MM.1S (cell line): ENCODE results near the gene SULF2.
A peak's percentile ranks its signal among the peaks of the same experiment; 100 is the strongest.

Experiments
- DNase-seq: peaks from one replicate; pipeline ENCODE4 v3.0.0-alpha.2; 2015
- H2AFZ ChIP-seq: fragments of 300-600 bp; sonication (generic); 2 replicates; pipeline ENCODE4 v1.6.0; 2016; ENCODE audit warnings: antibody characterized with exemption, low read length
- H3F3A ChIP-seq: fragments of 300-600 bp; sonication (generic); 2 replicates; pipeline ENCODE4 v1.6.1; 2016; ENCODE audit warnings: mild to moderate bottlenecking, antibody characterized with exemption, low read length, moderate library complexity, mixed read lengths; ENCODE audit not compliant: insufficient read depth
- H3K27ac ChIP-seq: fragments of 300-600 bp; sonication (generic); 2 replicates; pipeline ENCODE4 v1.5.1; 2016; ENCODE audit warnings: mild to moderate bottlenecking, low read length
- H3K27me3 ChIP-seq: fragments of 300-600 bp; sonication (generic); replicated peaks from 2 replicates; pipeline ENCODE4 v1.6.0; 2016; ENCODE audit warnings: low read length; ENCODE audit not compliant: insufficient read depth
- H3K36me3 ChIP-seq: fragments of 300-600 bp; sonication (generic); replicated peaks from 2 replicates; pipeline ENCODE4 v1.6.1; 2016; ENCODE audit warnings: mild to moderate bottlenecking, low read length, mixed read lengths; ENCODE audit not compliant: insufficient read depth
- H3K4me1 ChIP-seq: fragments of 300-600 bp; sonication (generic); 2 replicates; pipeline ENCODE4 v1.6.1; 2016; ENCODE audit warnings: low read length, mixed read lengths
- H3K4me2 ChIP-seq: fragments of 300-600 bp; sonication (generic); 2 replicates; pipeline ENCODE4 v1.6.0; 2016; ENCODE audit warnings: low read depth, low read length
- H3K4me3 ChIP-seq: fragments of 300-600 bp; sonication (generic); 2 replicates; pipeline ENCODE4 v1.5.1; 2016; ENCODE audit warnings: low read length, mixed read lengths
- H3K79me2 ChIP-seq: fragments of 300-600 bp; sonication (generic); 2 replicates; pipeline ENCODE4 v1.6.1; 2016; ENCODE audit warnings: mixed run types, low read length, mixed read lengths
- H3K9ac ChIP-seq: fragments of 300-600 bp; sonication (generic); 2 replicates; pipeline ENCODE4 v1.6.1; 2016; ENCODE audit warnings: low read length, mixed read lengths
- H3K9me2 ChIP-seq: fragments of 300-600 bp; sonication (generic); replicated peaks from 2 replicates; pipeline ENCODE4 v1.6.1; 2016; ENCODE audit warnings: mild to moderate bottlenecking, low read length, mixed read lengths; ENCODE audit not compliant: insufficient read depth
- H3K9me3 ChIP-seq: fragments of 300-600 bp; sonication (generic); replicated peaks from 2 replicates; pipeline ENCODE4 v1.6.1; 2016; ENCODE audit warnings: mild to moderate bottlenecking, low read length, mixed read lengths; ENCODE audit not compliant: insufficient read depth
- H4K20me1 ChIP-seq: fragments of 300-600 bp; sonication (generic); 2 replicates; pipeline ENCODE4 v1.6.1; 2016; ENCODE audit warnings: mild to moderate bottlenecking, low read length, moderate library complexity, mixed read lengths; ENCODE audit not compliant: insufficient read depth
- EZH2 ChIP-seq: fragments of 300-600 bp; sonication (generic); optimal IDR thresholded peaks from 2 replicates; pipeline ENCODE3; 2017; ENCODE audit warnings: low read depth, mild to moderate bottlenecking, antibody characterized with exemption, low read length, mixed read lengths
- EZH2phosphoT487 ChIP-seq: fragments of 300-600 bp; sonication (generic); IDR thresholded peaks from 2 replicates; pipeline ENCODE4 v1.6.1; 2018; ENCODE audit warnings: antibody characterized with exemption, low read length
- TF ChIP-seq, protein P1 (sequence below): fragments of 300-600 bp; sonication (generic); IDR thresholded peaks from 2 replicates; pipeline ENCODE4 v1.5.1; 2016; ENCODE audit warnings: antibody characterized with exemption, low read length, mixed read lengths

Gene SULF2

DNA sequence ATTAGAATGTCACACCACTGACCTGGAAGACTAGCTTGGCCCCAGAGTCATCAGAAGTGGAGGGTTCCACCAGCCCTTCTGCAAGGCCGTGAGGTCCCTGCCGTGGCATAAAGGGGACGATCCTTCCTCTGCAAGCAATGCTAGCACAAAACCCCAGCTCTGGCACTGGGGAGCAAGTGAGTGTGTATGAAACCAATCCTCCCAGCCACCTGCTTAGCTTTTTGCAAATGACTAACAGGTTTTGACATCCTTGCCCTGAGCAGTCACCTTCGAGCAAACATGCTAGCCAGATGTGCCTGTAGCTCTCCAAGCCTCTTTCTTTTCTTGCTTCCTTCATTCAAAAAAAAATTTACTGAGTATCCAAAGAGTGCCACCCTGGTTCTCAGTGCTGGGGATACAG is 8.6 kb downstream of the SULF2 start:
- TF ChIP-seq EZH2 (no peak), EZH2phosphoT487 (no peak)
- TF ChIP-seq, protein P1, sequence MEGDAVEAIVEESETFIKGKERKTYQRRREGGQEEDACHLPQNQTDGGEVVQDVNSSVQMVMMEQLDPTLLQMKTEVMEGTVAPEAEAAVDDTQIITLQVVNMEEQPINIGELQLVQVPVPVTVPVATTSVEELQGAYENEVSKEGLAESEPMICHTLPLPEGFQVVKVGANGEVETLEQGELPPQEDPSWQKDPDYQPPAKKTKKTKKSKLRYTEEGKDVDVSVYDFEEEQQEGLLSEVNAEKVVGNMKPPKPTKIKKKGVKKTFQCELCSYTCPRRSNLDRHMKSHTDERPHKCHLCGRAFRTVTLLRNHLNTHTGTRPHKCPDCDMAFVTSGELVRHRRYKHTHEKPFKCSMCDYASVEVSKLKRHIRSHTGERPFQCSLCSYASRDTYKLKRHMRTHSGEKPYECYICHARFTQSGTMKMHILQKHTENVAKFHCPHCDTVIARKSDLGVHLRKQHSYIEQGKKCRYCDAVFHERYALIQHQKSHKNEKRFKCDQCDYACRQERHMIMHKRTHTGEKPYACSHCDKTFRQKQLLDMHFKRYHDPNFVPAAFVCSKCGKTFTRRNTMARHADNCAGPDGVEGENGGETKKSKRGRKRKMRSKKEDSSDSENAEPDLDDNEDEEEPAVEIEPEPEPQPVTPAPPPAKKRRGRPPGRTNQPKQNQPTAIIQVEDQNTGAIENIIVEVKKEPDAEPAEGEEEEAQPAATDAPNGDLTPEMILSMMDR: no peak
- Histone ChIP-seq H3K79me2 (peaks cover 100% of the 10 kb centered on the region), H3F3A (peaks cover 34% of the 10 kb centered on the region)

DNA sequence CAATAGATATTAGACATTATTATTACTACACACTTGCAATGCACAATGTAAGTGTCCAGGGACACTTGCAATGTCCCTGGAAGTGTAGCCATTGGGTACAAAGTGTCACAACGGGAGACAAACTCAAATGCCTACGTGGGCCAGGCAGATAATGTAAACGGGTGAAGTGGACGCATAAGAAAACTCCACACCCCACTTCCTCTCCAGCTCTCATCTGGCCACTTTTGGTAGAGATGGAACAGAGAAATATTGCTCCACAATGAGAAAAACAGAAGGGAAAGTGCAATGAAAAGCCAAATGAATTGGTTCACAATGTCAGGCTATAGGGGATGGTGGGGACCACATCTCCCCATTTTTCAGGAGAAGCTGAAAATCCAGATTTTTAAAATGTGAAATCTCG is 9.4 kb downstream of the SULF2 start:
- peak overlapping the region; percentile 24; the same call in 1 of the 2 replicates for H3K4me2 ChIP-seq
- H3K27ac ChIP-seq: peak overlapping the region; percentile 75; the same call in 1 of the 2 replicates
- H2AFZ ChIP-seq: no peak overlapping the region
- no peak for TF ChIP-seq EZH2
- TF ChIP-seq, protein P1: no peak
- TF ChIP-seq EZH2phosphoT487: no peak
- no peak for DNase-seq
- peaks cover 22% of the 10 kb centered on the region; the same call in 1 of the 2 replicates for H3K36me3 ChIP-seq
- H3K27me3 ChIP-seq: no peaks in the 10 kb centered on the region
- peaks cover 31% of the 10 kb centered on the region for H3K4me1 ChIP-seq
- peaks cover 34% of the 10 kb centered on the region for H3F3A ChIP-seq
- peaks cover 100% of the 10 kb centered on the region for H3K79me2 ChIP-seq
- H3K9me3 ChIP-seq: no peaks in the 10 kb centered on the region
- H4K20me1 ChIP-seq: no peaks in the 10 kb centered on the region
- no peaks in the 10 kb centered on the region for H3K9me2 ChIP-seq
- H3K9ac ChIP-seq: no peak overlapping the region
- no peak overlapping the region for H3K4me3 ChIP-seq

More for the DNA sequence above, 8.6 kb downstream of the SULF2 start:
- Histone ChIP-seq H3K9me2 (no peaks in the 10 kb centered on the region), H3K36me3 (peaks cover 22% of the 10 kb centered on the region; the same call in 1 of the 2 replicates), H3K4me3 (no peak overlapping the region), H3K9me3 (no peaks in the 10 kb centered on the region), H3K9ac (no peak overlapping the region), H4K20me1 (no peaks in the 10 kb centered on the region), H3K4me1 (peaks cover 31% of the 10 kb centered on the region), H3K27me3 (no peaks in the 10 kb centered on the region), H3K27ac (peak overlapping the region; percentile 75; the same call in 1 of the 2 replicates), H2AFZ (no peak overlapping the region), H3K4me2 (peak overlapping the region; percentile 32)
- peak; percentile 75 for DNase-seq

DNA sequence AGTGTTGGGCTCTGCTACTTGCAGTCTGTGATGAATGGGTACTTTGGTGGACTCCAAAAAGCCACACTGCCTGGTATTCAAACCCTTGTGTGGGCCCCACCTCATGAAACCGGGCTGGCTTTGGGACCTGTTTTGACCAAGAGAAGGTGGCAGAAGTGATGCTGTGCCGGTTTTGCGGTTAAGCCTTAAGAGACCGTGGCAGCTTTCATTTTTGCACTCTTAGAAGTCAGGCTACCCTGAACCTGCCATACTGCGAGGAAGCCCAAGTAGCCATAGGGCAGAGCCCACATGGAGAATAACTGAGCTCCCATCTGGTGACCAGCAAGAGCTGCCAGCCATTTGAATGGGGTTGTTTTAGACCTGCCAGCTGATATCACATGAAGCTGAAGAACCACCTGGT is 10.2 kb downstream of the SULF2 start:
- peak; percentile 91 for DNase-seq
- H3K4me2 ChIP-seq: 0 out of 2 replicates have a peak overlapping the region, but pooled peaks have one; percentile 1

More for the DNA sequence above, 10.2 kb downstream of the SULF2 start:
- Histone ChIP-seq H3F3A (peaks cover 34% of the 10 kb centered on the region), H3K27ac (peak overlapping the region; percentile 75; the same call in 1 of the 2 replicates), H4K20me1 (no peaks in the 10 kb centered on the region), H3K9ac (no peak overlapping the region), H3K9me3 (no peaks in the 10 kb centered on the region), H3K9me2 (no peaks in the 10 kb centered on the region), H3K79me2 (peaks cover 100% of the 10 kb centered on the region), H2AFZ (no peak overlapping the region), H3K4me1 (peaks cover 31% of the 10 kb centered on the region), H3K36me3 (peaks cover 30% of the 10 kb centered on the region), H3K27me3 (no peaks in the 10 kb centered on the region), H3K4me3 (no peak overlapping the region)
- TF ChIP-seq, protein P1: no peak
- TF ChIP-seq EZH2 (no peak), EZH2phosphoT487 (no peak)
